HG03378 (cell line): ENCODE measurements around the gene PRR23A.

Experiments
- ATAC-seq: cut with Tn5 transposase; IDR thresholded peaks from one replicate; pipeline ENCODE4 v1.9.1; 2021; ENCODE audit warnings: mild to moderate bottlenecking, moderate library complexity; ENCODE audit not compliant: unreplicated experiment

The PRR23A gene

GRCh38 chr3:138974462-138974861, 31.6 kb downstream of the PRR23A start:
- no peak for ATAC-seq

GRCh38 chr3:138972941-138973340, 33.1 kb downstream of the PRR23A start:
- ATAC-seq = no peak

- ATAC-seq = no peak
Observed at GRCh38 chr3:138971766-138972320, 34.2 kb downstream of the PRR23A start.

GRCh38 chr3:138964923-138965322, 41.1 kb downstream of the PRR23A start:
- no peak for ATAC-seq

GRCh38 chr3:138964264-138964663, 41.8 kb downstream of the PRR23A start:
- no peak for ATAC-seq

GRCh38 chr3:138962854-138963560, 43.1 kb downstream of the PRR23A start:
- no peak for ATAC-seq

- no peak for ATAC-seq
Observed at GRCh38 chr3:138960417-138960852, 45.6 kb downstream of the PRR23A start.
